Activated CD8-positive, alpha-beta T cell treated with anti-CD3 and anti-CD28 coated beads for 36 hours (primary cell): ENCODE measurements around the gene UQCC3. TPM values are rescaled to one million over a fixed set of nuclear protein-coding genes. Genes with fewer than 3 reads are reported as not detected.

Experiments used
- ATAC-seq: fragments of 200-7000 bp; cut with Tn5 transposase; one replicate; pipeline ENCODE4 v1.10.0; 2021; ENCODE audit warnings: mild to moderate bottlenecking, moderate library complexity
- CTCF ChIA-PET: fragments of 350-600 bp; sonication (Branson Sonifier 250); formaldehyde crosslinking; loops from one replicate; lab custom pipeline; 2021; ENCODE audit warnings: antibody characterized with exemption; lab: Charles Lee
- POLR2A ChIA-PET: fragments of 350-600 bp; sonication (Branson Sonifier 250); formaldehyde crosslinking; loops from one replicate; lab custom pipeline; 2021; ENCODE audit warnings: antibody characterized with exemption; lab: Charles Lee
- DNase-seq: peaks from one replicate; pipeline ENCODE4 v3.0.0-alpha.2; 2020
- H3K27ac Mint-ChIP-seq: one replicate; pipeline ENCODE4 v1.8.0; 2021; ENCODE audit warnings: mild to moderate bottlenecking, mixed read lengths
- H3K27me3 Mint-ChIP-seq: one replicate; pipeline ENCODE4 v1.8.0; 2021; ENCODE audit warnings: mixed read lengths
- H3K36me3 Mint-ChIP-seq: one replicate; pipeline ENCODE4 v1.8.0; 2021; ENCODE audit warnings: low read depth, mixed read lengths
- H3K4me1 Mint-ChIP-seq: one replicate; pipeline ENCODE4 v1.8.0; 2021; ENCODE audit warnings: low read depth, mixed read lengths
- H3K4me3 Mint-ChIP-seq: one replicate; pipeline ENCODE4 v1.8.0; 2021; ENCODE audit warnings: mild to moderate bottlenecking, moderate library complexity, mixed read lengths
- H3K9me3 Mint-ChIP-seq: one replicate; pipeline ENCODE4 v1.8.0; 2021; ENCODE audit warnings: mixed read lengths
- intact Hi-C: fragments of 100-400 bp; cut with micrococcal nuclease; formaldehyde crosslinking; loops from one replicate; pipeline ENCODE4 v1.10.0; 2022
- total RNA-seq, 2 experiments: library from RNA; stranded (reverse); gene quantifications; one replicate each; pipeline ENCODE4 v1.2.3, GENCODE V29; 2021
- TF ChIP-seq, protein P1 (sequence below): fragments of 200-600 bp; IDR thresholded peaks from one replicate; pipeline ENCODE4 v1.8.0; 2022; ENCODE audit warnings: antibody characterized with exemption, mild to moderate bottlenecking

The UQCC3 gene
- total RNA-seq, 2 experiments from 2014 or later, result 4.7 TPM

DNA sequence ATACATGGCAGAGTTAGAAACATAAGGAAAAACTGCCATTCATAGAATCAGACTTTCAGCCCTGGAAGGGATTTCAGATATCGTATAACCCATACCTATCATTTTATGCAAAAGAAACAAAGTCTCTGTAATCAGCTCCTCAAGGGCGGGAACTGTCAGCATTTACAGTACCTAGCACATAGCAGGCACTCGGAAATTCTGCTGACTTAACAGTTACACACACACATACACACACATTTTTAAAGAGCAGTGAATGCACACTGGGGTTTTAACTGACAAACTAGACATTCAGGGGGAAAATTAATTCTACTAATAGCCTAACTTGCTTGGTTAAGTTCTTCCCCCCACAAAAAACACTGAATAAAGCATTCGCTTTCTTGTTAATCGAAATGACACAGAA, 44.7 kb downstream of the UQCC3 start:
- Mint-ChIP-seq H3K27me3 (no peaks in the 10 kb centered on the region), H3K9me3 (no peaks in the 10 kb centered on the region), H3K4me3 (no peak overlapping the region), H3K36me3 (peaks cover 74% of the 10 kb centered on the region), H3K27ac (peak overlapping the region; percentile 30), H3K4me1 (peaks cover 55% of the 10 kb centered on the region)
- ATAC-seq, result no peak
- TF ChIP-seq, protein P1, sequence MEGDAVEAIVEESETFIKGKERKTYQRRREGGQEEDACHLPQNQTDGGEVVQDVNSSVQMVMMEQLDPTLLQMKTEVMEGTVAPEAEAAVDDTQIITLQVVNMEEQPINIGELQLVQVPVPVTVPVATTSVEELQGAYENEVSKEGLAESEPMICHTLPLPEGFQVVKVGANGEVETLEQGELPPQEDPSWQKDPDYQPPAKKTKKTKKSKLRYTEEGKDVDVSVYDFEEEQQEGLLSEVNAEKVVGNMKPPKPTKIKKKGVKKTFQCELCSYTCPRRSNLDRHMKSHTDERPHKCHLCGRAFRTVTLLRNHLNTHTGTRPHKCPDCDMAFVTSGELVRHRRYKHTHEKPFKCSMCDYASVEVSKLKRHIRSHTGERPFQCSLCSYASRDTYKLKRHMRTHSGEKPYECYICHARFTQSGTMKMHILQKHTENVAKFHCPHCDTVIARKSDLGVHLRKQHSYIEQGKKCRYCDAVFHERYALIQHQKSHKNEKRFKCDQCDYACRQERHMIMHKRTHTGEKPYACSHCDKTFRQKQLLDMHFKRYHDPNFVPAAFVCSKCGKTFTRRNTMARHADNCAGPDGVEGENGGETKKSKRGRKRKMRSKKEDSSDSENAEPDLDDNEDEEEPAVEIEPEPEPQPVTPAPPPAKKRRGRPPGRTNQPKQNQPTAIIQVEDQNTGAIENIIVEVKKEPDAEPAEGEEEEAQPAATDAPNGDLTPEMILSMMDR, result no peak
- DNase-seq, result no peak
- intact Hi-C loops, result no loop called here
- POLR2A ChIA-PET, result interaction anchor here (0.8 to 4.3 kb wide), 7 partner anchors 10 to 140 kb away, joined by 3 to 39 read pairs (median 4); partner anchors contain the start of genes HNRNPUL2 and TTC9C
- CTCF ChIA-PET, result interaction anchor here (1.3 to 2.2 kb wide), 3 partner anchors 8 to 36 kb away, joined by 3 to 6 read pairs (median 5); no protein-coding TSS in a partner anchor

DNA sequence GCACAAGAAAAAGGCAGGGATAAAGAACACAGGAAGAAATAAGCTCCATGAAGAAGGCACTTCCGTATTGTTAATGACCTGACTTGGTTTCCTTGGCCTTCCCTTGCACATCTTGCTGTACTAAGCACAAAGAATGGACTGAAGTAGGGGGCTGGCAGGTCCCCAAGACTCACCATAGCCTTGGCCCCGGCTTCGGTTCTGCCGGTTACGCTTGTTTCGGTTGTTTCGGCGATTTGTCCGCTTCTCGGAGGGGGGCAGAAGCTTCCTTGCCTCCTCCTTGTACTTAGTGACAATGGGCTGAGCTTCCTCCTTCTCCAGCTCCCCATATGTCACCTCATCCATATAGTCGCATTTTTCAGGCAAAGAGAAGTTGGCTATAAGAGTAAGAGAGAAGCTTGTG, 45.3 kb downstream of the UQCC3 start:
- DNase-seq (no peak), ATAC-seq (no peak)
- Mint-ChIP-seq H3K9me3 (no peaks in the 10 kb centered on the region), H3K4me3 (no peak overlapping the region), H3K27me3 (no peaks in the 10 kb centered on the region), H3K36me3 (peaks cover 80% of the 10 kb centered on the region), H3K4me1 (peaks cover 54% of the 10 kb centered on the region), H3K27ac (peak overlapping the region; percentile 17)
- ChIA-PET POLR2A (interaction anchor here (0.7 to 4.3 kb wide), 6 partner anchors 9 to 140 kb away, joined by 3 to 39 read pairs (median 4); partner anchors contain the start of genes HNRNPUL2 and TTC9C), CTCF (interaction anchor here (1.3 to 2.2 kb wide), 2 partner anchors 22 to 37 kb away, joined by 3 to 6 read pairs; no protein-coding TSS in a partner anchor)
- TF ChIP-seq, protein P1, result no peak
- intact Hi-C loops, result no loop called here

DNA sequence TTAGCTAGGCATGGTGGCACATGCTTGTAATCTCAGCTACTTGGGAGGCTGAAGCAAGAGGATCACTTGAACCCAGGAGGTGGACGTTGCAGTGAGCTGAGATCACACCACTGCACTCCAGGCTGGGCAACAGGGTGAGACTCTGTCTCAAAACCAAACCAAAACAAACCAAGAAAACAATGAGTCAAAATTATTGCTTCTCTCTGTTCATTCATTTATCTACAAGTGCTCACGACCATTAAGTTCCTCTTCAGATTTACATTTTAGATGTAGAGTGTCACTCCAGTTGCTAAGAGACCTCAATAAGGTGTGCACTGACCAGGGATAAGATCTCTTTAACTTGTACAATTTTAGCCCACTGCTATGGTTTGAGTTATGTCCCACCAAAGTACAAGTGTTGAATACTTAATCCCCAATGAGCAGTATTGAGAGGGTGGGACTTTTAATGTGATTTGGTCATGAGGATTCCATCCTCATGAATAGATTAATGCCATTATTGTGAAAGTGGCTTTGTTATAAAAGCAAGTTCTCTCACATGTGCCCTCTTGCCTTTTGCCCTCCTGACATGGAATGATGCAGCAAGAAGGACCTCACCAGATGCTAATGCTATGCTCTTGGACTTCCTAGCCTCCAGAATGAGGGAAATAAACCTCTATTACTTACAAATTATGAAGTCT, 48.0 kb downstream of the UQCC3 start:
- CTCF ChIA-PET, result interaction anchor here (1.2 kb wide), 1 partner anchor 10 kb away, joined by 3 read pairs; no protein-coding TSS in a partner anchor
- H3K36me3 Mint-ChIP-seq, result peaks cover 85% of the 10 kb centered on the region
- H3K4me3 Mint-ChIP-seq, result no peak overlapping the region
- ATAC-seq (peak; percentile 13), DNase-seq (no peak)
- POLR2A ChIA-PET, result interaction anchor here (0.6 to 1.6 kb wide), 4 partner anchors 11 to 122 kb away, joined by 3 read pairs; partner anchors contain the start of gene UBXN1
- peak overlapping the region; percentile 62 for H3K27ac Mint-ChIP-seq
- peaks cover 53% of the 10 kb centered on the region for H3K4me1 Mint-ChIP-seq
- intact Hi-C loops, result no loop called here
- H3K9me3 Mint-ChIP-seq, result no peaks in the 10 kb centered on the region
- TF ChIP-seq, protein P1, result no peak
- H3K27me3 Mint-ChIP-seq, result no peaks in the 10 kb centered on the region

DNA sequence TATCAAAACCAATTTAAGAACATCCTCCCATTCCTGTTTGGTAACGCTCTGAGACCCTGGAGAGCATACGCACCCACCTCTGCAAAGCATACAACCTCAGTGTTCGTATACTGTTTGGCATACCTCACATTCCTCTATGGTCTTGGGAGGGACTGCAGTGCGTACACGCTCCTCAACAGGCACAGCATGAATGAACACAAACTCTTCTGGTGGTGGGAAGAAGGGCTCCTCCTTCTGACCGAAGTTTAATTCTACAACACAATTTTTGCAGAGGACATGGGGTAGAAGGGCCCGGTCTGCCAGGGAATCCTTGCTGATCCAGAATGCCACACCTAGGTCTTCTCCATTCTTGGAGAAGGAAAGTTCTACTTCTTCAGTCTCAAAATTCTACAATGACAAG, 50.5 kb downstream of the UQCC3 start:
- ChIA-PET CTCF (interaction anchor here (0.6 kb wide), 1 partner anchor 16 kb away, joined by 3 read pairs; no protein-coding TSS in a partner anchor), POLR2A (no interaction called here)
- intact Hi-C loops, result no loop called here
- no peak for ATAC-seq
- peaks cover 86% of the 10 kb centered on the region for H3K36me3 Mint-ChIP-seq
- no peak overlapping the region for H3K4me3 Mint-ChIP-seq
- no peaks in the 10 kb centered on the region for H3K9me3 Mint-ChIP-seq
- H3K27ac Mint-ChIP-seq, result peak overlapping the region; percentile 74
- peaks cover 48% of the 10 kb centered on the region for H3K4me1 Mint-ChIP-seq
- H3K27me3 Mint-ChIP-seq, result no peaks in the 10 kb centered on the region
- TF ChIP-seq, protein P1, result no peak
- DNase-seq, result no peak

Other genes with a start within 250 kb of the UQCC3 start
- gene AHNAK, start 124.9 kb upstream of the UQCC3 start, total RNA-seq, result 10 to 100 TPM; 41.1 to 43.0 TPM
- gene EEF1G, start 97.8 kb upstream of the UQCC3 start, total RNA-seq, result 1,000 to 10,000 TPM; 1,925 to 1,979 TPM
- gene TUT1, start 80.2 kb upstream of the UQCC3 start, total RNA-seq, result 10 to 100 TPM; 34.4 to 38.0 TPM
- gene MTA2, start 69.8 kb upstream of the UQCC3 start, total RNA-seq, result 100 to 1,000 TPM; 159 to 164 TPM
- gene EML3, start 58.9 kb upstream of the UQCC3 start, total RNA-seq, result 100 to 1,000 TPM; 115 to 120 TPM
- 1 to 10 TPM in 1 of 2 experiments, under 1 TPM in 1; 0.79 to 1.1 TPM for gene ROM1, start 58.4 kb upstream of the UQCC3 start, total RNA-seq
- gene B3GAT3, start 49.7 kb upstream of the UQCC3 start, total RNA-seq, result 10 to 100 TPM; 59.1 to 61.4 TPM
- gene GANAB, start 25.1 kb upstream of the UQCC3 start, total RNA-seq, result 100 to 1,000 TPM; 205 to 217 TPM
- 10 to 100 TPM; 30.3 to 31.5 TPM for gene INTS5, start 18.4 kb upstream of the UQCC3 start, total RNA-seq
- 100 to 1,000 TPM; 108 TPM for gene C11orf98, start 6.5 kb upstream of the UQCC3 start, total RNA-seq
- gene CSKMT, start 6.4 kb upstream of the UQCC3 start, total RNA-seq, result 10 to 100 TPM; 37.1 to 43.6 TPM
- gene LBHD1, start 594 bp downstream of the UQCC3 start, total RNA-seq, result 10 to 100 TPM; 12.0 to 12.9 TPM
- gene UBXN1, start 7.4 kb downstream of the UQCC3 start, total RNA-seq, result 100 to 1,000 TPM; 104 to 120 TPM
- gene LRRN4CL, start 17.9 kb downstream of the UQCC3 start, total RNA-seq, result not detected
- 10 to 100 TPM; 22.1 to 24.1 TPM for gene BSCL2, start 35.8 kb downstream of the UQCC3 start, total RNA-seq
- not detected for gene GNG3, start 36.0 kb downstream of the UQCC3 start, total RNA-seq
- gene HNRNPUL2, start 55.8 kb downstream of the UQCC3 start, total RNA-seq, result 10 to 100 TPM; 54.9 to 58.6 TPM
- 10 to 100 TPM; 33.7 to 37.9 TPM for gene TTC9C, start 56.8 kb downstream of the UQCC3 start, total RNA-seq
- gene ZBTB3, start 82.5 kb downstream of the UQCC3 start, total RNA-seq, result 10 to 100 TPM in 1 of 2 experiments, 1 to 10 TPM in 1; 9.8 to 11.8 TPM
- gene POLR2G, start 89.9 kb downstream of the UQCC3 start, total RNA-seq, result 100 to 1,000 TPM; 109 to 111 TPM
- gene TAF6L, start 99.7 kb downstream of the UQCC3 start, total RNA-seq, result 10 to 100 TPM; 13.7 to 16.7 TPM
- 10 to 100 TPM; 18.6 to 19.5 TPM for gene TMEM179B, start 115.7 kb downstream of the UQCC3 start, total RNA-seq
- 10 to 100 TPM; 12.3 to 12.7 TPM for gene TMEM223, start 120.3 kb downstream of the UQCC3 start, total RNA-seq
- 10 to 100 TPM; 80.9 to 90.0 TPM for gene NXF1, start 133.8 kb downstream of the UQCC3 start, total RNA-seq
- 10 to 100 TPM; 22.0 to 22.8 TPM for gene STX5, start 160.4 kb downstream of the UQCC3 start, total RNA-seq
- not detected for gene TEX54, start 161.2 kb downstream of the UQCC3 start, total RNA-seq
- 10 to 100 TPM; 96.5 to 99.3 TPM for gene WDR74, start 167.9 kb downstream of the UQCC3 start, total RNA-seq
- gene SLC3A2, start 209.2 kb downstream of the UQCC3 start, total RNA-seq, result 100 to 1,000 TPM; 299 to 315 TPM
- gene CHRM1, start 249.7 kb downstream of the UQCC3 start, total RNA-seq, result not detected